Stomach (tissue), 4 donors: Measurements from ENCODE around the gene FAM168B.

Experiments used
- POLR2A ChIP-seq, 4 donors: fragments of 450-650 bp; IDR thresholded peaks; one replicate each; pipeline ENCODE4 v1.6.1; 2016; ENCODE audit warnings: antibody characterized with exemption in 4 of 4, control low read depth in 2 of 4, mild to moderate bottlenecking in 1 of 4, moderate library complexity in 1 of 4
- POLR2AphosphoS5 ChIP-seq, 3 donors: sonication (generic); formaldehyde crosslinking; IDR thresholded peaks; one replicate each; pipeline ENCODE4 v1.6.1; 2016; ENCODE audit warnings: antibody characterized with exemption in 3 of 3
- TF ChIP-seq, protein P1 (sequence below), 7 experiments: fragments of 450-650 bp in 4 of 7; fragments of 200-600 bp in 3 of 7; sonication (generic) in 3 of 7; IDR thresholded peaks; one replicate each; pipeline ENCODE4 v1.5.1; 2016 to 2019; ENCODE audit warnings: antibody characterized with exemption in 7 of 7, control low read depth in 2 of 7, mild to moderate bottlenecking in 1 of 7

DNA sequence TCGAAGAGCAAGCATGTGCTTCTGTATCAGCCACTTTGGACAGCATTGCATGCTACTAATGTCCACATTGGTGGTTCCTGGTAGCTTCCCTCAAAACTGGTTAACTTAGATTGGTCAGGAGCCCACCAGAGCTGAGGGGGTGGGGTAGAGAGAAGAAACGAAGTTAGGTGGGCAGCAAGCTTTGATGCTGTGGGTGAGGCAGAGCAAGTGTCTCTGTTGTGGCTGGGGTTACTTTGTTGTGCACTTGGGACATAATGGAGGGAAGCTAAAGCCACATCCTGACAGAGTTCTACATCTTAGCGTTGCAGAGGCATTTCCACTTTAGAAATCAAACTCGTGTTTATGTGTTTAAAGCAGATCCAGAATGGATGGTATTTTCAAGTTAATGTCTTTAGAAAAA is 82.7 kb downstream of the FAM168B start:
- TF ChIP-seq POLR2A (IDR thresholded peaks at IDR 0.05): no peak
- TF ChIP-seq, protein P1, sequence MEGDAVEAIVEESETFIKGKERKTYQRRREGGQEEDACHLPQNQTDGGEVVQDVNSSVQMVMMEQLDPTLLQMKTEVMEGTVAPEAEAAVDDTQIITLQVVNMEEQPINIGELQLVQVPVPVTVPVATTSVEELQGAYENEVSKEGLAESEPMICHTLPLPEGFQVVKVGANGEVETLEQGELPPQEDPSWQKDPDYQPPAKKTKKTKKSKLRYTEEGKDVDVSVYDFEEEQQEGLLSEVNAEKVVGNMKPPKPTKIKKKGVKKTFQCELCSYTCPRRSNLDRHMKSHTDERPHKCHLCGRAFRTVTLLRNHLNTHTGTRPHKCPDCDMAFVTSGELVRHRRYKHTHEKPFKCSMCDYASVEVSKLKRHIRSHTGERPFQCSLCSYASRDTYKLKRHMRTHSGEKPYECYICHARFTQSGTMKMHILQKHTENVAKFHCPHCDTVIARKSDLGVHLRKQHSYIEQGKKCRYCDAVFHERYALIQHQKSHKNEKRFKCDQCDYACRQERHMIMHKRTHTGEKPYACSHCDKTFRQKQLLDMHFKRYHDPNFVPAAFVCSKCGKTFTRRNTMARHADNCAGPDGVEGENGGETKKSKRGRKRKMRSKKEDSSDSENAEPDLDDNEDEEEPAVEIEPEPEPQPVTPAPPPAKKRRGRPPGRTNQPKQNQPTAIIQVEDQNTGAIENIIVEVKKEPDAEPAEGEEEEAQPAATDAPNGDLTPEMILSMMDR (IDR thresholded peaks at IDR 0.05): no peak
- no peak for TF ChIP-seq POLR2AphosphoS5 (IDR thresholded peaks at IDR 0.05)
